GM12865 (cell line): Measurements from ENCODE around the gene PSMA3.

Experiments
- DNase-seq: peaks from one replicate; pipeline ENCODE4 v3.0.0; 2010; ENCODE audit warnings: low read depth
- H3K4me3 ChIP-seq: 2 replicates; pipeline ENCODE4 v1.5.1; 2011; ENCODE audit warnings: mild to moderate bottlenecking, low read depth, low read length, control low read depth
- TF ChIP-seq, protein P1 (sequence below): IDR thresholded peaks from 2 replicates; pipeline ENCODE4 v1.5.1; 2011; ENCODE audit warnings: low read length, control low read depth, low read depth, inconsistent platforms; ENCODE audit not compliant: insufficient read depth; ENCODE audit errors: missing control alignments

The PSMA3 gene

DNA sequence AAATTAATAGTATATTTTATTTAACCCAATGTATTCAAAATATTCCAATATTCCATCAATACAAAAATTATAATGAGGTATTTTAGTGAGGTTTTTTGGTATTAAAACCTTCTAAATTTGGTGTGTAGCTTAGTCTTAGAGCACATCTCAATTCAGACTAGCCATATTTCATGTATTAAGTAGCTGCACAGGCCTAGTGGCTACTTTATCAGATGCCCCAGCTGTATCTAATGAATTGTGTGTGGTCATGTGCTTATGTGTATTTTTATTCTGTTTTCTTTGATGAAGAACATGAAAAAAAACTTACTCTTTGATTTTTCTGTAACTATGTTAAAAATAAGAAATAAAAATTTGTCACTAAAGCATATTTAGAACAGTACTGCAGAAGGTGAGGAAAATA, 31.5 kb upstream of the PSMA3 start:
- no peak for DNase-seq
- H3K4me3 ChIP-seq, result no peak overlapping the region
- TF ChIP-seq, protein P1, sequence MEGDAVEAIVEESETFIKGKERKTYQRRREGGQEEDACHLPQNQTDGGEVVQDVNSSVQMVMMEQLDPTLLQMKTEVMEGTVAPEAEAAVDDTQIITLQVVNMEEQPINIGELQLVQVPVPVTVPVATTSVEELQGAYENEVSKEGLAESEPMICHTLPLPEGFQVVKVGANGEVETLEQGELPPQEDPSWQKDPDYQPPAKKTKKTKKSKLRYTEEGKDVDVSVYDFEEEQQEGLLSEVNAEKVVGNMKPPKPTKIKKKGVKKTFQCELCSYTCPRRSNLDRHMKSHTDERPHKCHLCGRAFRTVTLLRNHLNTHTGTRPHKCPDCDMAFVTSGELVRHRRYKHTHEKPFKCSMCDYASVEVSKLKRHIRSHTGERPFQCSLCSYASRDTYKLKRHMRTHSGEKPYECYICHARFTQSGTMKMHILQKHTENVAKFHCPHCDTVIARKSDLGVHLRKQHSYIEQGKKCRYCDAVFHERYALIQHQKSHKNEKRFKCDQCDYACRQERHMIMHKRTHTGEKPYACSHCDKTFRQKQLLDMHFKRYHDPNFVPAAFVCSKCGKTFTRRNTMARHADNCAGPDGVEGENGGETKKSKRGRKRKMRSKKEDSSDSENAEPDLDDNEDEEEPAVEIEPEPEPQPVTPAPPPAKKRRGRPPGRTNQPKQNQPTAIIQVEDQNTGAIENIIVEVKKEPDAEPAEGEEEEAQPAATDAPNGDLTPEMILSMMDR, result no peak

DNA sequence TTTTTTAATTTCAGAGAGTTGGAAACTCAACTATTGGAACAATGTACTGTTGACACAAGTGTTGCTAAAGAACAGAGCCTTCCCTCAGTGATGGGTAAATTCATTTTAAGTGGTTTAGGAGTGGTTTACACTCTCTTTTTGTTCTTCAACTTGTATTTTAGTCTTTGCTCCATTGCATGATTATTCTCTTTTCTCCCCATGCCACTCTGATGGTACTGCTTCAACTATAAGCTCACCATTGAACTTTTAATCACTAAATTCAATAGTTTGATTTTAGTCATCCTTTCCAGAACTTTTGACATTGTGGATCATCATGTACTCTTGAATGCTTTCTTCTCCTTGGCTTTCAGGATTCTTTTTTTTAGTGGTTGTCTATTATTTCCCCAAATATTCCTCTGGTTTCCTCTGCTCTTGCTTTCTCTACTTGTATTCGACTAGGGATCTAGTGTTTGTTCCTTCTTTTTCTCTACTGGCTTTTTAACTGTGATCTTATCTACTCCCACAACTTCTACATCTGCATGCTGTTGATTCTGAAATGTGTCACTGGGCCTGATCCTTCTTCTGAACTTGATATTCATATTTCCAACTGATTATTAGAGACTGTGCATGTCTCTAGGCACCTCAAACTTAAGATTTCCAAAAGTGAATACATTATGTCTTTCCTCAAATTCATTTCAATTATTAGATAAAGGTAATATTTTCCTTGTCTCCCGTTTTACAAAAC, 29.3 kb upstream of the PSMA3 start:
- H3K4me3 ChIP-seq, result no peak overlapping the region
- no peak for DNase-seq
- TF ChIP-seq, protein P1, result no peak

DNA sequence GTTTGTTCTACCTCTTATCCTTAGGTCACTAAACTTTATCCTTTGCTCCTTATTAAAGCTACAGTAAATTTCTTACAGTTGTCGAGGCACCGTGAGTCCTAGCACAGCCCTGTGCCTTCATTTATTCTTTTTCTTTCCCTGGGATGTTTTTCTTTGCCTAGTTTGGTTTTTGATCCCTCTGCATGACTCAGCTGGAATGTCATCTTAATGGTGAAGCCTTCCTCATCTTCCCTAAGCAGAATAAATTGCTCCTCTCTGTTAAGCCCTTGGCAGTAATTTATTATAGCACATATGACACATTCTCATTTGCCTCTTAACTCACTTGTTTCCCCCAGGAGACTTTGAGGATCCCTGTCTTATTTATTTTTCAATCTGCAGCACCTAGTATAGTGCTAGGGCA, 28.1 kb upstream of the PSMA3 start:
- H3K4me3 ChIP-seq, result no peak overlapping the region
- TF ChIP-seq, protein P1, result no peak
- no peak for DNase-seq

DNA sequence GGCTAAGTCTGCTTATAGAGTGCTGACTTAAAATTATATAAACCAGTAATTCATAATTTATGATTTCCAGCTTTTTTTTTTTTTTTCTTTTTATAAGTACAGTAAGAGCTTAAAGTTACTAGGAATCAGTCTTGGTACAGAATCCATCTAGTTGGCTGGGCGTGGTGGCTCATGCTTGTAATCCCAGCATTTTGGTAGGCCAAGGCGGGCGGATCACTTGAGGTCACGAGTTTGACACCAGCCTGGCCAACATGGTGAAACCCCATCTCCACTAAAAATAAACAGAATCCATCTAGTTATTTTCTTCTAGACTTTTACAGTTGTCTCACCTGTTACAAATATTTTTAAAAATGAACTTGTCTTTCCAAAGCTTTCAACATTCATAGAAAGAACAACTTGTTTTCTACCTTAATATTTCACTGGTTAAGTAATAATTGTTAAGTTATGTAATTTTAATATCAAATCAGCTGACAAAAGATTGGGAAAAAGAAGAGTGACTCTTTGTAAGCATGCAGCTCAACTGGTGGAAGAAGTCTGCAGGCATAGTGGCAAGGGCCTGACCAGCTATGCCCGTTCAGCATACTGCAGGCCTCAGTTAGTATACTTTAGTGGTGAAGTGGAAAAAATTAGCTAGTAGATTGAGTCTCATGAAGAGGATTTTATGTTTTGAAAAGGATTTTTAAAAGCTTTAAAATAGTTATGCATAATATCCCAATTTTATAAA, 17.4 kb upstream of the PSMA3 start:
- no peak for DNase-seq

DNA sequence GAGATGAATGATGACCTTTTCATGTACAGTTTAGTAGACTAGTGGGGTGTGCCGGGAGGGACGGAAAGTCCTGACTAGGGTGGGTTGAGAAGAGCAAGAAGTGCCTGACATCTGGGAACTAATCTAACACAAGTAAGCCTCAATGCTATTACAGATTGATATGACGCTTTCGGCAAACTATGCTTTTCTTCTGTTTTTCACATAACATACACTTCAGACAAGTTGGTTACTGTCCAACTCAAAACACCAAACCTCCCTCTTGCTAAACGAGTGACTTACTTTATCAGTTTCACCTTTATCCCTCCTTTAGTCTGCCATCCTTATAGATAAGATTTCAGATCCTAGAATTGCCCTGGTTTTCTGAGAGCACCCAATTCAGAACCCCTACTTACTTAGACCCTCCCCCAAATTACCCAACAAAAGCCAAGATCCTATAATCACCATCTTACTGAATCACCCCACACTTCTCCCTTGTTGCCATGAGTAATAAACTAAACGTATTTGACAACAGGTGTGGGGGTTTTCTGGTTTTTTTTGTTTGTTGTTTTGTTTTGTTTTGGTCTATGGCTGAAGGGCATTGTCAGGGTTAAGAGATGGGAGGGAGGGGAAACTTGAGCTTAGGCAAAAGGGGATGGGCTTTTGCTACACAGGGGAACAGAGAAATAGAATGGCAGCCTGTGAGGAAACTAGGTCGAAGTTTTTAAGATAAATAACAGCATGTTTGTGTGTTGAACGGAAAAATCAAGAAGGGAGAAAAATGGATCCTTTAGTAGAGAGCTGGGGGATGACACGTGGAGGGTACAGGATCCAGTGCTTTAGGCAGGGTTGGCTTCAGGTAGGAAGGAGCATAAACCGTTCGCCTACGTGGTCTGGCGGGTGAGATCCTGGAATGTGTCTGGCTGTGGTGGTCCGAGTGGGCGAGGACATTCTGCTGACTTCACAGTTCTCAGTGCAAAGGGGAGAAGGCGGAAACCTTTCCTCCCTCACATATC, 6.1 kb upstream of the PSMA3 start:
- DNase-seq, result no peak

More for the DNA sequence above, 17.4 kb upstream of the PSMA3 start:
- no peak overlapping the region for H3K4me3 ChIP-seq
- TF ChIP-seq, protein P1, result no peak

More for the DNA sequence above, 6.1 kb upstream of the PSMA3 start:
- no peak overlapping the region for H3K4me3 ChIP-seq
- TF ChIP-seq, protein P1, result no peak
